HG02759 (cell line): ENCODE measurements around the gene COL27A1.
"Not testable (repeated sequence)": the region's sequence is repeated elsewhere in the genome, so short reads cannot be mapped to it uniquely, and the experiment has no call there.

ENCODE experiments used
- ATAC-seq: cut with Tn5 transposase; IDR thresholded peaks from one replicate; pipeline ENCODE4 v1.9.1; 2021; ENCODE audit warnings: mild to moderate bottlenecking, moderate library complexity; ENCODE audit not compliant: unreplicated experiment

COL27A1 gene

GRCh38 chr9:114331229-114332195, 176.2 kb downstream of the COL27A1 start:
- ATAC-seq = not testable (repeated sequence)

- ATAC-seq = not testable (repeated sequence)
Measured at GRCh38 chr9:114332474-114333040, 177.2 kb downstream of the COL27A1 start.

GRCh38 chr9:114333718-114334117, 178.4 kb downstream of the COL27A1 start:
- not testable (repeated sequence) for ATAC-seq

DNA sequence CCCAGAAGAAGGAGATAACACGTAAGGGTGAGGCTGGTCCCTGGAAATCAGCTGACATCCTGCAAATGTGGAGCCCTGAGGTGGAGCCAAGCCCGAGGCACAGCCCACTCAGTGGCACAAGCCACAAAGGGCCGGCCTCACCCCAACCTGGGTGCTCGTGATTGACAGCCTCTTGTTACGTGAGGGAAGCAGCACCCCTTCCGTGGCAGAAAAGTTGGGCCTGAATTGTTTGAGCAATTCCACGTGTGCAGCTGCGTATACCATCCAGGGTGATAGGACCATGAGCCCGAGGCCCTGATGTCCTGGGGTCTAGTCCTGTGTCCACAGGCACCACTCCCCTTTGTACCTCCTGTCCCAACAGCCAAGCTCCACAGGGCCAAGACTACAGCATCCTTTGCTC, 179.2 kb downstream of the COL27A1 start:
- no peak for ATAC-seq

DNA sequence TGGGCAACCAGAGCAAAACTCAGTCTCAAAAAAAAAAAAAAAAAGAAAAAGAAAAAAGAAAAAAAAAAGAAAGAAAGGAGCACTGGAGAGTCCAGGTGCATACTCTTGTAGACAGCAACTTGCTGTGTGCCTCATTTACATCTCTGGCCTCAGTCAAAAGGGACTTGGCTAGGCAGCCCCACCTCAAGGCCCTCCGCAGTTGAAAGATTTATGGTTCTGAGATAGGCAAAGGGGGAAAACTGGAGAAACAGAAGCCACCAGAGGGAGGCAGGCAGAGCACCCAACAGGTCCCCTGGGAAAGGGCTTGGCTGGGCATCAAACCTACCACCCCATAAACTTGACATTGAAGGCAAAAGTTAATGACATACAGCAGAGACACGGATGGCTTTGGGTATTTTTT, 180.4 kb downstream of the COL27A1 start:
- ATAC-seq = no peak

GRCh38 chr9:114336157-114336556, 180.8 kb downstream of the COL27A1 start:
- ATAC-seq = no peak

- ATAC-seq = no peak
Measured at GRCh38 chr9:114336699-114337395, 181.5 kb downstream of the COL27A1 start.

GRCh38 chr9:114338187-114338586, 182.8 kb downstream of the COL27A1 start:
- no peak for ATAC-seq

- peak; percentile 52 for ATAC-seq
Measured at GRCh38 chr9:114339130-114339908, 184.0 kb downstream of the COL27A1 start.

- no peak for ATAC-seq
Measured at GRCh38 chr9:114341152-114341830, 186.0 kb downstream of the COL27A1 start.

DNA sequence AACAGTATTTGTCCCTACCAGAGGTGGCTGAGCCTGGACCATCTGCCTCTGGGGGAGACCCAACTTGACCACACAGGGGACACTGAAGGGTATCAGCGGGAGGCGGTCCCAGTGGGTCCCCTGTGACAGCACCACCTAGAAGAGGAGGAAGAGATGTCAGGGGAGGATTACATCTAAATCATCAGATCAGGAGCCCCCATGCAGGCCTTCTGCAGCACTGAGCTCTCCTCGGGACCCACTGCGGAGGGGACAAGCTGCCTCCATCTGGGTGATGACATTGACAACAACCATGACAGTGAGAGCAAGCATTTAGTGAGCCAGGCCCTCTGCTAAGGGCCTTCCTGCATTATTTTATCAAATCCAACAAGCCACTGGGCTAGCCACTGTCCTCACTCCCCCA, 186.7 kb downstream of the COL27A1 start:
- no peak for ATAC-seq

DNA sequence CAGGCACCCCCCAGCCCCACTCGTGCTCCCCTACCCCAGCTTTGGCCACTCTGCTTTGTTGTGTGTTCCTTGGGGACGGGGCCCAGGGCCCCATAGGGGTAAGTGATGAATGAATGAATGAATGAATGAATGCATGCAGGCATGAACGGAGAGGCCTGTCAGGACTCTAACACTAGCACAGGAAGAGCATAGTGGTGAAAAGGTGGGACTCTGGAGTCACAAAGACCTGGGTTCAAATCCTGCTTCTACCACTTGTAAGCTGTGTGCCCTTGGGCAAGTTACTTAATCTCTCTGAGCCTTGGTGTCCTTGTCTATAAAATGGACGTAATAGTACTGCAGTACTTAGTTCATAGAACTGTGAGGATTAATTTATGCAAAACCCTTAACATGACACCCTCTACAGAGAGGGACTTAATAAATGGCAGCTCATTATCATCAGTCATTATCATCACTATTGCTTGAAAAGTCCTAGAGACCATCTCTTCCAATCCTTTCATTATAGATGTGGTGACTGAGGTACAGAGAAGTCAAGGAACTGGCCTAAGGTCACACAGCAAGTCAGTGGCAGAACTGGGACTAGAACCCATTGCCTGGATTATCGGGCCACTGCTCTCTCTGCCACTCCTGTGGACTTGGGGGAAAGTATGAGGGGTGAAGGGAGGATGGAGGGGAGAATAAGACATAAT, 187.6 kb downstream of the COL27A1 start:
- no peak for ATAC-seq

DNA sequence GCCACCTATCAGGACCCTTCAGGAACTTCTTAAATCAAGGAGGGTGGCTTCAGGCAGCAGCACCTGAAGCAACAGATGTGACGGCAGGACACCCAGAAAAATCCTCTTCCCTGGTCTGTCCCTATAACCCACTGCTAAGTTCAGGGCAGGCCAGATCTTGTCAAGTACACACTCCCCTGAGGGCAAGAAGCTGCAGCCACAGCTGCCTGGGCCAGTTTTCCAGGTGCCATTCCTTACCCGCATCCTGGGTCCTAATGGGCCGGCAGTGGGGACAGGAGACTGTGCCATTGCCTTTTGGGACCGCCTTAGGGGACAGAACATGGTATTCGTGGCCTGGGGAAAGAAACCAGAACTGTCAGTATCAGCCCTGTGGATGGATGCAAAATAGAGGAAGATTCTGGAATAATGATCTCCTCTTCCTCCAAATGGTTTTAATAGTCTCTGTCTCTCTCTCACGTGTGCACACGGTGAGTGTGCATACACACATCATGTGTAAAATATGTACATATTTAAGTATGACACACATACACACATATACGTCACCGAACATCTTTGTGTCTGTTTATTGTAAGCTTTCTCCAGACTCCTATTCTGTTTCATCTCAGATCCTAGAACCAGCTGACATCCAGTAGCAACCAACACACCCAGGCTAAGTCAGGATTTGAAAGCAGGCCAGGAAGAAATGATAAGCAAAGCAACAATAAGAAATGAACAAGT, 188.3 kb downstream of the COL27A1 start:
- no peak for ATAC-seq

DNA sequence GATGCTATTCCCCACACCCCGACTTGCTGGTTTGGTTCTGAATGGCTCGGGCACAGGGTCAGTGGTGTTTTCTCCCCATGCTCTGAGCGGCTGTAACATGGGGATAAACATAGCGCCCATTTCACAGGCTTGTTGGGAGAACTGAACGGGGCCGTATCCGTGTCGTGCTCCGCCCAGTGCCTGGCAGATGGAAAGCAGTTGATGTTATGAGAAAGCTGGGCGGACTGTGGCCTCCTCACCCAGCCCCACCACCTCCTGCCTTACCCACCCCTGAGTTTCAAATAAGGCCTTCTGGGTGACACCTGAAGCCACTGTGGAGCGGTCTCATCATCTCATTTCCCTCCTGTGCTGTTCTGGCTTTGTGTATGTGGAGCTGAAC, 188.8 kb downstream of the COL27A1 start:
- ATAC-seq = no peak

DNA sequence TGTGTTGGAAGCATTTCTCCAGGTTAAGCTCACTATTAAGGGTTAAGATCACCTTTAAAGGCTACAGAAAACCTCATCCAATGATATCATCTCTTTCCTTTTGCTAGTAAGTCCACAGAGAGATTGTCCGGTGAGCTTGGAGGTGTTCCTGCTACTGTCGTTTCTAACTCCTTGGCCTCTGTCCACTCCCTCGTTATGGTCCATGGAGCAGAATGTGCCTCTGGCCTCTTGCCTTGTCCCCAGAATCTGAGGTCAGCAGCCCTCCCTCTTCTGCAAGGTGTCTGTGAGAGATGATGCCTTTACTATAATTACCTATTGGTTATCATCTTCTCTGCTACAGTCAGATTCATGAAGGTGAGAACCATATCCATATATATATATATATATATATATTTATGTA, 189.4 kb downstream of the COL27A1 start:
- ATAC-seq = no peak

GRCh38 chr9:114345493-114346065, 190.2 kb downstream of the COL27A1 start:
- ATAC-seq = no peak

GRCh38 chr9:114346146-114346545, 190.8 kb downstream of the COL27A1 start:
- no peak for ATAC-seq

- no peak for ATAC-seq
Measured at GRCh38 chr9:114347675-114348074, 192.3 kb downstream of the COL27A1 start.
